Activated T-cell treated with anti-CD3 and anti-CD28 coated beads, Interleukin-2, amount 50 U/mL, for 48 hours (primary cell): ENCODE data around the gene USP36.
"Not testable (repeated sequence)": the region's sequence is repeated elsewhere in the genome, so short reads cannot be mapped to it uniquely, and the experiment has no call there.

ENCODE experiments used
- DNase-seq, 2 experiments: peaks; one replicate each; pipeline ENCODE4 v3.0.0-alpha.2; 2020

Gene USP36

DNA sequence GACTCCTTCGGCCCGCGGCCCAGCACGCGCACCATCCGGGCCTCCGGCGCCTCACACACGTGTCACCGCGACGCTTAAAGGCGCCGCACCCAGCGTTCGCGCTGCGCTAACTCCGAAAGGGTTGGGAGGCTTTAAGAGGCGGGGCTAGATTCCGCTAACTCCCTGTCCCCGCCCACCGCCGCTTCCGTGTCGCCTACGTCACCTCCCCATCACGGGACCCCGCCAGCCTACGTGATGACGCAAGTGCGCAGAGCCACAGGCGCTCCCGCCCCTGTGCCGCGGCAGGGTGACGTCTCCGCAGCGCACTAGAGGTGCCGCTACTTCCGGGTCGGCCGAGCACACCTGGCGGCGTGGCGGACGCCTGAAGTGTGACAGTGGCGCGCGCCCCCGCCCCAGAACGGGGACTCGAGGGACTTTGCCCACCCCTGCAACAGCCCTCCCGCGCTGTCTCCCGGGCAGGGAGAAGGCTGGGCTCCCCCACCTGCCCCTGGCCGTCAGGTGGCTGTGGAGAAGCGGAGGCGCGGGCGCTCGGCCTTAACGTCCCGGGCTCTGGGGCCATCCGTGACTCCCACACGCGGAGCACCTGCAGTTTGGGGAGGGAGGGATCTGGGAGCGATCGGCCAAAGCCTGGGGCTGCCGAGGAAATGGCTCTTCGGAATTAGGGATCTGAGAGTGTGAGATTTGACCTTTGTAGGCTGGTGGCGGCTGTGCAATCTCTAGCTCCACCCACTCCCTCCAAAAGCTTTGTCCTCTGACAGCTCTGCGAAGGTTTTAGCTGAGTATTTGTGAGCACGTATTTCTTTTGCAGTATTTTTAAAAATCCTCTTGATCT, at the start of gene USP36:
Gene USP36, minus strand, starts transcription at position 35 of the 832 bp plus-strand sequence. CDS start 4,451 bp downstream, outside the sequence.
- peak; percentile 100 for DNase-seq

GRCh38 chr17:78890096-78890495, 49.5 kb upstream of the USP36 start:
- DNase-seq = not testable (repeated sequence)

- peak; percentile 35 to 40 for DNase-seq
These were observed 48.9 kb upstream of the USP36 start for GRCh38 chr17:78889531-78889930.

GRCh38 chr17:78888941-78889518, 48.4 kb upstream of the USP36 start:
- no peak for DNase-seq

DNA sequence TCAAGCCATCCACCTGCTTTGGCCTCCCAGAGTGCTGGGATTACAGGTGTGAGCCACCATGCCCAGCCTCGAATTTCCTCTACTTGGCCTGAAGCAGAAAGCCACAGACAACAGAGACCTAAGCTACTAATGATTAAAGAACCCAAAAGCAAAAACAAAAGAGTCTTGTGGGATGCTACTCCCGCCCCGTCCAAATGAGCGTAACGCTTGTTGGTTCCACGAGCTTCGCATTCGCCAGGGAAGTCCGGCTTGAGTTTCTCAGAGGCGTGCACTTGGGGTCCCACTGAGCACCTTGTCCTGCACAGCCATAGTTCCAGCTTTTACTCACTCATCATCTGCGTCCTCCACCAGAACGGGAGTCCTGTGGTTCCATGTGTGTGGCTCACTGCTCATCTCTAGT, 46.3 kb upstream of the USP36 start:
- DNase-seq = no peak

DNA sequence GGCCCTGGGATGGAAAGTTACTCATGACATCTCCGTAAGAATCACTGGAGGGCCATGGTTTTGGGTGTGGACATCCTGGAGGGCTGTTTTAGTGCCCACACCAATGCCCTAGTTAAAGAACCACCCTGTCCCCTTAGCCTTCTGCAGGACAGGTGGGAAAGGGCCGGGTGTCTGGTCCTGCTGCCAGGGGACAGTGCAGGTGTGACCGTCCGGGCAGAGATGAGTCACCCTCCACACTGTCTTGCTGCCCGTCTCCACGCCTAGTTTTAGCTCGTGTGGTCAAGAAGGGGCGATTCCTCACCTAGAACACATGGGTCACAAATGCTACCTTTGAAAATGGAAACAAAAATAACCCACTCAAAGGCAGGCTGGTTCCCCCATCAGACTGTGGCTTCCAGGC, 45.3 kb upstream of the USP36 start:
- DNase-seq = no peak

- DNase-seq = no peak
These were observed 44.5 kb upstream of the USP36 start for GRCh38 chr17:78884876-78885667.

DNA sequence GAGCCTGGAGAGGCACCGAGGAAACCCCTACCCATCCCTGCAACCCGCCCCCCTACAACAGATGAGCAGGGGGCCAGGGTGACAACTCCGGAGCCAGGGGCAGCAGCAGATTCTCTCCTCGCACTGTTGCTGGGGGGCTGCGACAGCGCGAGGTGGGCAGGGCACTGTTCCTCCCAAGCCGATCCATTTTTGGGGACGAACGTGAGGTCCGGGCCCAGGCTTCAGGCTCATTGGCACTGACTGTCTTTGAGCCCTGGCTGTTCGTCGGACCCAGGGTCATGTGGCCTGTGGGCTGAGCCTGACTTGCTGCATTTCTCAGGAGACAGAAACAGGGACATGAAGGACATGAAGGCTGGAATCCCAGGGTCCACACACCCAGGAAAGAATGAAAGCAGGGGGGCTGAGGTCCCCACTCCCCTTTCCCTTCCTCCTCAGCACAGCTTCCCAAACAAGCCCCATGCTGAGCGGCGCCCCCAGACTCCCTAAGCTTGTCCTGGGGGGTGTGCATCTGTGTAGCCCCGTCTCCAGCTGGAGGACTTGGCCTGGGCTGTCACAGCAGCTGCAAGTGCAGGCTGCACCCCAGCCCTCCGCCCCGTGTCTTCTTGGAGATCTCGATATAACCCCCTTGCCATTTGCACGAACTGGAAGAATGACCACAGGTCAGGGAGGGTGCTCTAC, 43.7 kb upstream of the USP36 start:
- no peak for DNase-seq

- peak in 1 of 2 experiments; percentile 22 for DNase-seq
These were observed 43.0 kb upstream of the USP36 start for GRCh38 chr17:78883533-78884131.

DNA sequence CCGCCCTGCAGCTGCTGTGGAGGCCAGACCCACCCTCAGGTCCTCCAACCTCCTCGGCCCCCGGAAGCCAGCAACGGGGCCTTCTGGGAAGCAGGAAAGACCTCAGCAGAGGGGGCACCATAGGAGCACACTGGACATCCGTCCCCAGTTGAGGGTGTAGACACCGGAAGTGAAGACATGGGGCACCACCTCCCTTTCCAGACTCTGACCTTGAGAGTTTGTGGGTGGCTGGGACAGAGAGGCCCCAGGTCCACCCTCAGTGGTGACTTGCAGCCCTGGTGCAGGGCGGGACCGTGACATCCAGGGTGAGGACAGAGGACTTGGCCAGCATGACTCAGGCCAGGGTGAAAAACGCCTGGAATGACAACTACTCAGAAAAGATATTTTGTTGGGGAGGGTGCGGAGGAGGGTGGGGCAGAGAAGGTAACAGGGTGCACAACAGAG, 42.5 kb upstream of the USP36 start:
- DNase-seq = peak in 1 of 2 experiments; percentile 20

GRCh38 chr17:78882540-78883088, 42.0 kb upstream of the USP36 start:
- DNase-seq = no peak

DNA sequence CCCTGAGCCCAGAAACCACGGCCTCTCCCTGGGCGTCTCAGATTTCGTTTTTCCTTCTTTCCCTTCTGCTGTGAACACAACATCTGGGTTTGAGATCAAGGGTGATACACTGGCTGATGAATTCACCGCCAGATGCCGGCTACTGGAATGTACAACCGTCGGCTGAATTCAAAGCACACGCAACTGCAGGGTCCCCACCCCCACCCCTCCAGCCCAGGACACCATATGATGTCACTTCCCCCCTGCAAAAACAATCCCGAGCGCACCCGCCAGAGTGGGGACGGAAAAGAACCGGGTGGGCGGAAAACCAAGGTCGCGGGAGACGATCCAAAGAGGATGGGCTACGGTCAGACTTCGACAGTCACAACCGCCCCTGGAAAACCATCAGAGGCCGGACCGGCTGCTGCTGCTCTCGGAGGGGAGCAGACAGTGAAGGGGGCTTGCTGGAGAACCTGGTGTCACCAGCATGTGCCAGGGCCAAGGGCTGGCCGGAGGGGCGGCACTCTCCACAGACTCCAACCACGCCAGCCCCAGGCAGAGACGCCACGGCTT, 39.1 kb upstream of the USP36 start:
- DNase-seq = peak; percentile 26 to 27

DNA sequence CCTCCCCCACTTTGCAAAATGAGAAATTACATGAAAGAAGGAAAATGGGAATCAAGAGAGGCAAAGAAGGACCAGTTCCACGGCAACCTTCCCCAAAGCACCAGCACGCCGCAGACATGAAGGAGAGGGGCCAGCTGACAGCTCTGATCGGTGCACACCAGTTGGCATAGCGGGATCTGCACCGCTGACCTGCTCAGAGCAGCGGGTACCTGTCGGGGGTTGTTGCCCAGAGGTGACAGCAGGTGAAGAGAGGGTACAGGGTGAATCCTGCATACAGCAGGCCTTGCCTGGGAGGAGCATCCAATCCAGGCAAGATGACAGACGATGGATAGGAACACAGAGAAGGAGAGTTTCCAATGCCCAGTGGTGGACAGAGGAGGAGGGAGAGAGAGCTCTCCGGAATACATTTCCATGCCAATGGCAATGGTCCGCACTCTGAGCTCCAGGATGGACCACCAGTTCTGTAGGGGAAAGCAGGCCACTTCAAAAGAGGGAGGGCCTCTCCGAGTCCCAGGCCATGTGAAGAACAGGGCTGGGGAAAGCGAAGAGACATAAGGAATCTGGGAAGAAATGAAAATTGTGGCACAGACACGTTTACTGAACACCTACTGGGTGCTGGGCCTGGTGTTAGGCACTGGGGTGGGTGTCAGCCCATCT, 38.4 kb upstream of the USP36 start:
- no peak for DNase-seq

- no peak for DNase-seq
These were observed 37.6 kb upstream of the USP36 start for GRCh38 chr17:78878261-78878660.

GRCh38 chr17:78876954-78877517, 36.4 kb upstream of the USP36 start:
- not testable (repeated sequence) for DNase-seq

- DNase-seq = no peak
These were observed 35.5 kb upstream of the USP36 start for GRCh38 chr17:78876094-78876597.

DNA sequence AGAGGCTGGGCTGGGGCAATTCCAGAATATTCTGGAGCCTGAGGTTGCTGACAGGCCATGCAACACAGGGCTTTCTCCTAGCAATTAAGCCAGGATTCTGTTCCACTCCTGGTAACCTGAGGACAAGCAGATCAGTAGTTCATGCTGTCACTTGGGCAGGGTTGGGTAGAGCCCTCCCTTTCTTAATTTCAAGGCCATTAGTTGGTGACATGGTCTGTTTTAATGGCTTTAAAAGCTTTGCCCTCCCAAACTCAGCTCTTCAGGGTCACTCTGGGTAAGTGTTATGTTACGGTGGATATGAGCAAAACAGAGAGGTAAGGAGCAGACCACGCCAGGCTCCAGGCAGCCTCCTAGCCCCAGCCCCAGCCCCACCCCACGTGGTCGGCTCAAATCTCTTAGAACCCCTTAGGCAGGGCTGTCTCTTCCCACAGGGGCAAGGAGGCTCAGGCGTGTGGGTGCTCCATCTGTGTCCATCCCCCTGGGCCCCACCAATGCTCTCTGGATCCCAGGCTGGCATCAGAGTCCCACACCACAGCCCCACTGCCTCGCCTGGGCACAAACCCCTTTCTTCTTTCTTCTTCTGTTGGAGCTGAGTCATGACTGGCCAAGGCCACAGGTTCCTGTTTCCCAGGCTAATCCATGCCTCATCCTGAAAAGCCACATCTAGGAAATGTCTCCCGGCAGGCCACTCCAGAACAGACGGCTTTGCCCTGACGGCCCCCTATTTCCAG, 34.9 kb upstream of the USP36 start:
- DNase-seq = no peak

DNA sequence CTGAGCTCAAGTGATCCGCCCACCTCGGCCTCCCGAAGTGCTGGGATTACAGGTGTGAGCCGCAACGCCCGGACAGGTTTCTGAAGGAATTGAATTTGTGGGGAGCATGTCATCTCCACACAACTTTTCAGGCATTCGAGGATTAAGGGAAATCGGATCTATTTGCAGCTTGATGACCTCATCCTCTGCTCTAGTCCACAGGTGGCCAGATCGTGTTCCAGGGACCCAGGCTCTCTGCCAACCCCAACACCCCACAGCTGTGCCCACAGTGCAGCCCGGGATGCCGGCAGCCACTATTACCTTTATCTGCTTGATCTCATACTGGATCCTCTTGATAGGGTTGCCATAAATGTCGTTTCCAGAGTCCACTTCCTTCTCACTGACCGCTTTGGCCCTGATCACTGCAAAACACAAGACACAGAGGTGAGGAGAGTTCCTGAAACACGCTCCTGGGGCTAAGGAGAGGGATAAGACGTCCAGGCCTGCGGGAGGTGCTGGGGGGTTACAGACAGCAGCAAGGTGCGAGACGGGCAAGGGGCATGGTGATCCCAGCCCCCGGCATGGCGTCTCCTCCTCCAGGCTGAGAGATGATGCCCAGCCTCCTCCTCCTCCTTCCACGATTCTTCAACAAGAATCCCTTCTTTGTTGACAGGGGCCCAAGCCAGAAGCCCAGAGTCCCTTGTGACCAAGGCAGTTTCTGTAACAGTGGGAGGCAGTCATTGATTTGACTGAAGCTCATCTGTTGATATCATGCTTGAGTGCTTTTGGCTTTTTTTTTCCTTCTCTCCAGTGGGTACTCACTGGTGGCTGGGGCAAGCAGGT, 33.1 kb upstream of the USP36 start:
- DNase-seq = no peak

GRCh38 chr17:78872486-78872885, 31.9 kb upstream of the USP36 start:
- no peak for DNase-seq
